ENCODE measurements around the gene TAF4.

DNA sequence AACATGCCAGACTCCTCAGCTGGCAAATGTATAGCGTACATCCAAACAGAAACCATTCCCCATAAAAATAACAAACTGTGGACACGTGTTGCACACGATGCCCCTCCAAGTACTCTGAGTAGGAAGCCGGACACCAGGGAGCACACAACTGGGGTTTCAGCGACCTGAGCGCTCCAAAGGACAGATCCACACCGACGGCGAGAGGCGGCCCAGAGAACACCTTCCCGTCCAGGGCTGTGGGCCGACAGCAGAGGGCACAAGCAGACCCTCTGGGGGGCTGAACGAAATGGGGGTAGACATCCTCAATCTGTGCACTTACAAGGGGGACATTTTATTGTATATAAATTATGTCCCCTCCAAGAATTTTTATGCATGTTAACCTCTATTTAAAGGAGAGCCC is 24.7 kb downstream of the TAF4 start:
- TF ChIP-seq, protein P1, sequence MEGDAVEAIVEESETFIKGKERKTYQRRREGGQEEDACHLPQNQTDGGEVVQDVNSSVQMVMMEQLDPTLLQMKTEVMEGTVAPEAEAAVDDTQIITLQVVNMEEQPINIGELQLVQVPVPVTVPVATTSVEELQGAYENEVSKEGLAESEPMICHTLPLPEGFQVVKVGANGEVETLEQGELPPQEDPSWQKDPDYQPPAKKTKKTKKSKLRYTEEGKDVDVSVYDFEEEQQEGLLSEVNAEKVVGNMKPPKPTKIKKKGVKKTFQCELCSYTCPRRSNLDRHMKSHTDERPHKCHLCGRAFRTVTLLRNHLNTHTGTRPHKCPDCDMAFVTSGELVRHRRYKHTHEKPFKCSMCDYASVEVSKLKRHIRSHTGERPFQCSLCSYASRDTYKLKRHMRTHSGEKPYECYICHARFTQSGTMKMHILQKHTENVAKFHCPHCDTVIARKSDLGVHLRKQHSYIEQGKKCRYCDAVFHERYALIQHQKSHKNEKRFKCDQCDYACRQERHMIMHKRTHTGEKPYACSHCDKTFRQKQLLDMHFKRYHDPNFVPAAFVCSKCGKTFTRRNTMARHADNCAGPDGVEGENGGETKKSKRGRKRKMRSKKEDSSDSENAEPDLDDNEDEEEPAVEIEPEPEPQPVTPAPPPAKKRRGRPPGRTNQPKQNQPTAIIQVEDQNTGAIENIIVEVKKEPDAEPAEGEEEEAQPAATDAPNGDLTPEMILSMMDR (IDR thresholded peaks at IDR 0.05) = no peak
- no peak for TF ChIP-seq POLR2A (IDR thresholded peaks at IDR 0.05)
